Fibroblast of pulmonary artery (primary cell): ENCODE measurements around the gene WDFY3.
"Not testable (repeated sequence)": the region's sequence is repeated elsewhere in the genome, so short reads cannot be mapped to it uniquely, and the experiment has no call there.

ENCODE experiments used
- DNase-seq: peaks from one replicate; pipeline ENCODE4 v3.0.0-alpha.2; 2010; ENCODE audit warnings: low read depth
- H3K4me3 ChIP-seq: replicated peaks from 2 replicates; pipeline ENCODE4 v1.5.1; 2011; ENCODE audit warnings: low read depth, mild to moderate bottlenecking, control low read depth, low read length, moderate library complexity
- TF ChIP-seq, protein P1 (sequence below): IDR thresholded peaks from 2 replicates; pipeline ENCODE4 v1.5.1; 2011; ENCODE audit warnings: mild to moderate bottlenecking, control low read depth, low read length, inconsistent platforms; ENCODE audit errors: missing control alignments

Gene WDFY3

GRCh38 chr4:84841435-84841834, 125.1 kb downstream of the WDFY3 start:
- DNase-seq, result no peak
- TF ChIP-seq, protein P1, sequence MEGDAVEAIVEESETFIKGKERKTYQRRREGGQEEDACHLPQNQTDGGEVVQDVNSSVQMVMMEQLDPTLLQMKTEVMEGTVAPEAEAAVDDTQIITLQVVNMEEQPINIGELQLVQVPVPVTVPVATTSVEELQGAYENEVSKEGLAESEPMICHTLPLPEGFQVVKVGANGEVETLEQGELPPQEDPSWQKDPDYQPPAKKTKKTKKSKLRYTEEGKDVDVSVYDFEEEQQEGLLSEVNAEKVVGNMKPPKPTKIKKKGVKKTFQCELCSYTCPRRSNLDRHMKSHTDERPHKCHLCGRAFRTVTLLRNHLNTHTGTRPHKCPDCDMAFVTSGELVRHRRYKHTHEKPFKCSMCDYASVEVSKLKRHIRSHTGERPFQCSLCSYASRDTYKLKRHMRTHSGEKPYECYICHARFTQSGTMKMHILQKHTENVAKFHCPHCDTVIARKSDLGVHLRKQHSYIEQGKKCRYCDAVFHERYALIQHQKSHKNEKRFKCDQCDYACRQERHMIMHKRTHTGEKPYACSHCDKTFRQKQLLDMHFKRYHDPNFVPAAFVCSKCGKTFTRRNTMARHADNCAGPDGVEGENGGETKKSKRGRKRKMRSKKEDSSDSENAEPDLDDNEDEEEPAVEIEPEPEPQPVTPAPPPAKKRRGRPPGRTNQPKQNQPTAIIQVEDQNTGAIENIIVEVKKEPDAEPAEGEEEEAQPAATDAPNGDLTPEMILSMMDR, result no peak
- no peak overlapping the region for H3K4me3 ChIP-seq

- H3K4me3 ChIP-seq, result no peak overlapping the region
- TF ChIP-seq, protein P1, result no peak
- DNase-seq, result peak; percentile 9
Measured at GRCh38 chr4:84837751-84838150, 128.7 kb downstream of the WDFY3 start.

- DNase-seq, H3K4me3 ChIP-seq: not testable (repeated sequence)
Measured at GRCh38 chr4:84829633-84830032, 136.9 kb downstream of the WDFY3 start.

GRCh38 chr4:84826681-84827080, 139.8 kb downstream of the WDFY3 start:
- TF ChIP-seq, protein P1, result no peak
- no peak overlapping the region for H3K4me3 ChIP-seq
- DNase-seq, result no peak

DNA sequence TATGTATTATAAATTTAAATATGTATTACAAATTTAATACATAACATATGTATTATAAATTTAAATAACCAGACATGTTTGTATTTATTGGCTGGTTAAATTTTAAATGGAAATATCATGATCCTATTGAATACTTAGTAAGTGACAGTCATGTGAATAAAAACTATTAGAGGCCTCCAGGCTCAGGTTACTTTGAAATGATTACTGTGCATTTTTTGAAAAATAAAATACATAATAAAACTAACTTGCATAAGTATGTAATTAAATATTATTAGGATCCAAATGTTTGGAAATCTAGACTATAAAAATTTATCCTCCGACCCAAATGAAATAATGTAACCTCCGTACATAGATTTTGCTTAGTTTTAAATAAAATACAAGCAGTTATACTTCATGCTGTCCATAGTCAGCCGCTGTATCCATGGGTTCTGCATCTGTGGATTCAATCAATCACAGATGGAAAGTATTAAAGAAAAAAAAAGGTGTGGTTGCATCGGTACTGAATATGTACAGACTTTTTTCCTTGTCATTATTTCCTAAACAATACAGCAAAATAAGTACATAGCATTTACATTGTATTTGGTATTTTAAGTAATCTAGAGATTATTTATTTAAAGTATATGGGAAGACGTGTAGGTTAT, 140.7 kb downstream of the WDFY3 start:
- H3K4me3 ChIP-seq, result no peak overlapping the region
- DNase-seq, result no peak
- TF ChIP-seq, protein P1, result no peak

- no peak overlapping the region for H3K4me3 ChIP-seq
- no peak for DNase-seq
- TF ChIP-seq, protein P1, result no peak
Measured at GRCh38 chr4:84821064-84821463, 145.4 kb downstream of the WDFY3 start.

GRCh38 chr4:84814094-84814750, 152.3 kb downstream of the WDFY3 start:
- TF ChIP-seq, protein P1, result no peak
- H3K4me3 ChIP-seq, result no peak overlapping the region
- DNase-seq, result peak; percentile 91
